ENCODE measurements around the gene SLC35F1.

Gene SLC35F1

DNA sequence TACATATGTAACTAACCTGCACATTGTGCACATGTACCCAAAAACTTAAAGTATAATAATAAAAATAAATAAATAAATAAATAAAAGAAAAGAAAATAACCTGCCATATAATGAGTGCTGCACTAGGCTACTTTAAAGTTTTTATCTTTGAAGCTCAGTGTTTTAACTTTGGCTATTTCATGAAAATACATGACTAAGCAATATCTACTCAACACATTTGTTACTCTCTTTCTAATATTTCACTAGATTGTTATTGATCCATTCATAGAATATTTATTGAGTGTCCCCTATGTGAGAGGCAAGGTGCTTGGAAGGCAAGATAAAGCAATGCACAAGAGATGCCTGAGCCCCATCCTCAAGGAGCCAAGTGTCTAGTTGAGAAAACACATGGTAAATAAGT lies 221.7 kb downstream of the SLC35F1 start:
- DNase-seq, result no peak

DNA sequence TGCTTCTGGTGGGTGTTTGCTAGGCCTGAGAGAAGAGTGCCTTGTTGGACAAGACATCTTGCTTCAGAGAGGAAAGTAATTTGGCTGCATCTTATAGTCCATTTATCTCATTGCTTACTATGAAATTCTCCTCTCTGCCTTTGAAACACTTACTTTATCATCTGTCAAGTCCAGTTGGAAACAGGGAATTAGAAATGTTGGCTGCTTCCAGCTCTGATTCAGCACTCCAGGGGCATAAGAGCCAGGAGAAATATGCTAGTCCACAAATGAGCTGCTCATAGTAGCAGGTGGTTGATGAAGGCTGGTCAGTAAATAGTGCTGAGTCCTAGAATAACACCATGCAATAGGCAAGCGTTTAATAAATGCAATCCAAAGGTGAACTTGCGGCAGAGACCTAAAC lies 227.1 kb downstream of the SLC35F1 start:
- peak in 1 of 3 experiments; percentile 11 for DNase-seq

DNA sequence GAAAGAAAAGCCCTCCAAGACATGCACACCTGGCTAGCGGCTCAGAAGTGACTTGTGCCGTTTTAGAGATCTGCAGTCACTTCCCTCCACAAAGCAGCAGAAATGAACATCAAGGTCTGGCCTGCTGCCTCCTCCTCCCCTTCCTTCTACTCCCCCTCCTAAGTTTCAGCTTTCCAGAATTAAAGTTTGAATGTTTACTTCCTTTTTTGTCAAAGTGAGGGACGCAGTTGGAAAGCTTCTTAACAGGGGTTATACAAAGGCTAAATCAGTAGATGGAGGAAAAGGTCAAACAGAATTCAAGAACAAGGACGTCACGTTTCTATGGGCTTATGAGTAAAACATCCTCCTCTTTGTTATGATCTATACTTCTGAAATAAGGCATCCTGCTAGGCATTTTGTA lies 227.7 kb downstream of the SLC35F1 start:
- DNase-seq, result no peak

DNA sequence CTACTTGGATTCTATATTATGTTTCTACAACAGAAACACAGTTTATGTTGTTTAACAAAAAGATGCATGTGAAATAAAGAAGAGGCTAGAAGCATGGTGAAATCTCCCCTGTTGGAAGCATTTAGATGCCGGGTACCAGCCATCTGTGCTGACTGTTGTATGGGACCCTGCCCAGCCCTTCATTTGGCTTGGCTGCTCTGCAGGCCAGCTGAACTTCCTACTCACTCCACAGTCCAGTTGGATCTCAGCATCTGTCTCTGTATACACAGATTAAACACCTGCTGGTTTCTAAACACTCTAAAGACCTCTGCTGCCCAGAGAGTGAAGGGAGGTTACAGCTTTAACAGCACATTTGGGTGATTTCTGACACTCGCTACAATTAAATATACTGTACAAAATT lies 228.3 kb downstream of the SLC35F1 start:
- DNase-seq, result peak in 2 of 3 experiments; percentile 2 to 15

DNA sequence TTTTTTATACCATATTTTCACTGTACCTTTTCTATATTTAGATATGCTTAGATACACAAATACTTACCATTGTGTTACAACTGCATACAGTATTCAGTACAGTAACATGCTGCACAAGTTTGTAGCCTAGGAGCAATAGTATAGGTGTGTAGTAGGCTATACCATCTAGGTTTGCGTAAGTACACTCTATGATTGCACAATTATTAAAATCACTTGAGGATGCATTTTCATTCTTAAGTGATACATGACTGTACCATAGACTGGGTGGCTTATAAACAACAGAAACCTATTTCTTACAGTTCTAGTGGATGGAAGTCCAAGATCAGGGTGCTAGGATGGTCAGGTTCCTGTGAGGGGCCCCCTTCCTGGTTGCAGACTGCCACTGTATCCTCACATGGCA lies 234.1 kb downstream of the SLC35F1 start:
- DNase-seq, result no peak

DNA sequence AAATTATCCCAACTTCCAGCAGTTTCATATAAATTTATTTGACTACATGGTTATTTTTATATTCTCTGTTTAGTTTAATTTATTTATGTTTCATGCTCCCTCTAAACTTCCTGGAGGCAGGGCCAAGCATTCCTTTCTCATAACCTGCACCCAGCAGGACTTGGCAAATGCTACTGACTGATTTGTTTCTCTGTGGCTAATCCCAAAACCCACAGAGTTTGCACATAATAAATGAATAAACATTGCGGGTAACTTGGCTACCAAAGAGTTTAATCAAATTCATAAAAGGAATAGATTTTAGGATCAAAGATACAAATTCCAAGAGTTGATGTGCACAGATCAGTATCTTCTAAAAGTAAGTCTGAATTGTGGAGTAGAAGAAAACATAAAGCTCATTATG lies 239.5 kb downstream of the SLC35F1 start:
- DNase-seq, result no peak

DNA sequence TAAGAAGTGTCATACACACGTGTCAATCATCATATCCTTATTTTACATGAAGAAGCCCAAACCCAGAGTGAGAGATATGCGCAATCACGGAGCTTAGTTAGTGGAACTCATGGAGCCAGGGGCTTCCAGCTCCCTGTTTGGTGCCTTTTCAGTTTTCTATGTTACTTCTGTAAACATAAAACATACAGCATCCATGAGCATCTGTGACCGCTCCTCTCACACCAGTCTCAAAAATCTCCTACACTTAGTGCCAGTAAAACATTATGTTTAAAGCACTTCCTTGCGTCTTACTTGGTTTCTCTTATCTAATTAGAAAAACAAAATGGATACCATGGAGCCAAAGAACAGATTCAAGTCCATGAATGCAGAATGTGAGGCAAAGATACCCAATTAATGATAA lies 240.4 kb downstream of the SLC35F1 start:
- no peak for DNase-seq

DNA sequence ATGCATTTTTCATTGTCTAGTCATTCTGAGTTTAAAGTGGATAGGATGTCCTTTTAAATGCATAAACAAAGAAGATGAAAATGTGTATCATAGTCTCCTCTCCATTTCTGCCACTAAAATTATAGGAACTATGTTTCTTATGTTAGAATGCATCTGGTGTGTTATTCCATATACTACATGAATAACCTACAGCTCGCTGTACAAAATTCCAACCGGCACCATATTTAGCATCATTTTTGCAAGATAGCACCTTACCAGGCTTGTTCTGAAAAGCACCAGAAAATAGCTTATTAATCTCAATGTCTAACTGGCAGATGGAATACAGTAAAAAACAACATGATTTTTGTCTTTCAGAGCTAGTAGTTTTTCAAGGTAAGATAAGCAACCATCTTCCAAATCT lies 241.5 kb downstream of the SLC35F1 start:
- no peak for DNase-seq

DNA sequence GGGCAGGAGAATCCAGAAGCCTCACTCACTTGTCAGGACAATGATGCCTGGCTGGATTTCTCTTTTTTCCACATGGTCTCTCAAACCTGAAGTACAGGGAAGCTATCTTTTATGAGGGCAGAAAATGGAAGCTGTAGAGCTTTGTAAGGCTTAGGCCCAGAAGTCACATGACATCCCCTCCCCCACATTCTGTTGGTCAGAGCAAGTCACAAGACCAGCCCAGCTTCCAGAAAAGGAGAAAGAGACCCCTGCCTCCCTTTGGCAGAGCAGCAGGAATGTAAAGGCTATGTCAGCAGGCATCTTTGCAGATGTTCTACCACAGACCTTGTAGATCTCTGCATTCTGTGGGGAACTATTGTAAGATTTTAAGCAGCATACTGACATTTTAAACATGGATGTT lies 245.5 kb downstream of the SLC35F1 start:
- no peak for DNase-seq

DNA sequence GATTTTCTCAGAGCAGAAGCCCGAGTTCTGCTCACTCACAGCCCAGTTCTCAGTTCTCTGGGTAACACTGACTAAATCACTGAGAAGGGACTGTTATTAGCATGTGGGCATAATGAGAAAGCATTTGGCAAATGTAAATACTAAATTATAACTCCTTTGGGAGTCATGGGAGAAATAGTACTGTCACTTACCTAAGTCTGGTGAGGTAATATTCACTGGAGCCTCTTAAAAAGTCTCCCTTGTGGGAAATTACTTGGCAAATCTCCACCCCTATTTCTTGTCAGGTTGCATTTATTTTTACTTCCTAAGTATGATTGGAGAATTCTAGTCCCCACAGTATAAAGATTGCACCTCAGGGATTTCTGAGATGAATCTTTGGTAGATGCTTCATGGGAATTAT lies 254.3 kb downstream of the SLC35F1 start:
- no peak for DNase-seq

DNA sequence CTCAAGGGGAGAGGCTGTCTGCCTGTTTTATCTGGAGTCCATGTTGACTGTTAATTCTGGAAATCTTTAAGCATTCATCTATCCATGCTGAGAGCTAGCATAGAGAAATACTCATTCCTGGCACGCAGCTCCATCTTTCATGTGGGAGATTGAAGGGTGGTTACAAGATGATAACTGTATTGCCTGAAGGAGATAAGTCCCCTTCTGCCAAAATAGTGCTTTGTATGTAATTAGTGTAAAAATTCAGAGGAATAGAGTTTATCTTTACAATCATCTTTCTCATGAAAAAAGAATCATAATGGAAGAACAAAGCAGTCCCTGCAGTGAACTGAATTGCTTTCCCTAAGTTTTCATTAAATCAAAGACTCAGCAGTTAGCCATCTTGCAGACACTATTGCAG lies 256.5 kb downstream of the SLC35F1 start:
- no peak for DNase-seq

DNA sequence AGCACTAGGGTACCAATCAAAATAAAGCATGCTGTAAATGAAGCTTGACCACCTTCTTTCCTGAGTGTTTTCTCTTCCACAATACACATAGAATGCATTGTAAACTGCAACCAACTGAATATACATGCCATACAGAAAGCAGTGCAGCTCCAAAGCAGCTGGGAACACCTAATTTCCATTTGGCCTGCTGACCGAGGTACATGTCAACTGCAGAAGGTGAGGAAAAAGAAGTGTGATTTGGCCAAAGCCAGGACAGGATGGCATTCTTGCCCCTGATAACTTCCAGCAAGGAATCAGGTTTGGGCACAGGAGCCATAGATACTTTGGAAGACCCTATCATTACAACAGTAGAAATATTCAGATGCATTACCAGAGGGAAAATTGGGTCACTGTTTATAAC lies 258.4 kb downstream of the SLC35F1 start:
- no peak for DNase-seq

DNA sequence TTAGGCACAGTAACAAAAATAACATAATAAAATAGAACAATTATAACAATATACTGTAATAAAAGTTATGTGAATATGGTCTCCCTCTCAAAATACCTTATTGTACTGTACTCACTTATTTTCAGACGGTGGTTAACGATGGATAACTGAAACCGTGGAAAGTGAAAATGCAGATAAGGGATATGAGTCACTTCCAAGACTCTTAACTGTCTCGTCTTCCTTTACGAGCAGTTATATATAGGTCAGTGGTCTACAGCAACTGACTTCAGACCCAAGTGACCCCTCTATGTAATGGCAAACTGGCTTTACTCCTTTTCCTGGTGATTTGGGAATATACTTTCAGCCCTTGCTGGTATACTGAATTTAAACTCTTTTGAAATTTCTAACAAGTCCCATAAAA lies 261.4 kb downstream of the SLC35F1 start:
- no peak for DNase-seq

DNA sequence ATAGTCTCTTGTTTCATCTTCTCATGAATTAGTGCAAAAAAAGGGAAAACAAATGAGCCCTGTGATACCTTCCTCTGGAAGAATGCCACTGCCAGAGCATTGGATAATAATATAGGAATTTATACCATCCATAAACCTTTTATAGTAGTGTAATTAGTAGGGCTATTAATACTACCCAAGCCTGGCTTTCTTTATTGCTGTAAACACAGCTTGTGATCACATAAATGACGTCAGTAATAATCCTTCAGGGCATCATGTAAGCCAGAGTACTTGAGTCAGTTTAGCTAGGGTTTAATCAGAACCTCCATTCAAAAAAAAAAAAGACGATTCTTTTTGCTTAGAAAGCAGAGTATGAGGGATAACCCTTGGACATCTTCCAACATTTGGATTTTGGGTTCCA lies 264.8 kb downstream of the SLC35F1 start:
- DNase-seq, result peak in 1 of 3 experiments; percentile 65

DNA sequence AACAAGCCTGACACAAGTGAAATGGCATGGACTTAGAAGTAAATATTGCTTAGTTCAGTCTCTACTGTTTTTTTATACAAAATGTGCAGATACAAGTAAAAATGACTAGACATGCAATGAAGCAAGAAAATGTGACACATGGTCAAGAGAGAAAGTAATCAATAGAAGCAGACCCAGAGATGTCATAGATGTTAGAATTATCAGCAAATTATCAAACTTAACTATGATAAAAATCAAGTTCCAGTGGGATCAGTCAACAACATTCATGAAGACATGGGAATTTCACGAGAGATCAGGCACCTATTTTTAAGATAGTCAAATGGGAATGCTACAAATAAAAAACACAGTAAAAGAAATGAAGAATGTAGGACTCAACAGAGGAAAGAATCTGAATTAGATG lies 267.0 kb downstream of the SLC35F1 start:
- no peak for DNase-seq

DNA sequence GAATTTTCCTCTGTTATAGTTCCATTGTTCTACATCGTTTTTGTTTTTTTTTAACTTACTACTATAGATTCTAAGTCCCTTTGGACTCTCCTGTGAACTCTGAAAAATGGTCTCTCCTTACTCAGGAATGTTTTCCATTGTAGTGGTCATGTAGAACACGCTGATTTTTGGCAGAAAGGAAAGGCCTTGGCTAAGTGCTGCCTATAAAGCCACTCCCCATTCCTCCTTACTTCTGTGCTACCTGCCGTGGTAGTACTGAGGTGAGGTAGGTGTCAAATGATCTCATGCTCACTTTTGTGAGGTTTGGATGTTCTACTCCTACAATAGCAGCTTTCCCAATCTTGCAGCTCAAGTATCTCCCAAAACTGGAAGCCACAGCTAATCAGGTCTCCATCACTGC lies 270.7 kb downstream of the SLC35F1 start:
- no peak for DNase-seq

DNA sequence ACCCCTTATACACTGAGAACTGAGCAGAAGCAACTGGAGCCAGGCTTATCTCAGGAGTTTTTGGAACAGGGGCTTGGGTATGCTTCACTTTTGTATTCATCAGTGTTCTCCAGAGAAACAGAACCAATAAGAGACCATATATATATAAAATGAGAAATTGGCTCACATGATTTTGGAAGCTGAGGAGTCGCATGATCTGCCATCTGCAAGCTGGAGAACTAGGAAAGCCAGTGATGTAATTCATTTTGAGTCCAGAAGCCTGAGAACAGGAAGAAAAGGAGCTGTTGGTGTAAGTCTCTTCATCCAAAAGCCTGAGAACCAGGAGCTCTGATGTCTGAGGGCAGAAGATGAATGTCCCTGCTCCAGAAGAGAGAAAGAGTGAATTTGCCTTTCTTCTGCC lies 272.0 kb downstream of the SLC35F1 start:
- DNase-seq, result no peak

DNA sequence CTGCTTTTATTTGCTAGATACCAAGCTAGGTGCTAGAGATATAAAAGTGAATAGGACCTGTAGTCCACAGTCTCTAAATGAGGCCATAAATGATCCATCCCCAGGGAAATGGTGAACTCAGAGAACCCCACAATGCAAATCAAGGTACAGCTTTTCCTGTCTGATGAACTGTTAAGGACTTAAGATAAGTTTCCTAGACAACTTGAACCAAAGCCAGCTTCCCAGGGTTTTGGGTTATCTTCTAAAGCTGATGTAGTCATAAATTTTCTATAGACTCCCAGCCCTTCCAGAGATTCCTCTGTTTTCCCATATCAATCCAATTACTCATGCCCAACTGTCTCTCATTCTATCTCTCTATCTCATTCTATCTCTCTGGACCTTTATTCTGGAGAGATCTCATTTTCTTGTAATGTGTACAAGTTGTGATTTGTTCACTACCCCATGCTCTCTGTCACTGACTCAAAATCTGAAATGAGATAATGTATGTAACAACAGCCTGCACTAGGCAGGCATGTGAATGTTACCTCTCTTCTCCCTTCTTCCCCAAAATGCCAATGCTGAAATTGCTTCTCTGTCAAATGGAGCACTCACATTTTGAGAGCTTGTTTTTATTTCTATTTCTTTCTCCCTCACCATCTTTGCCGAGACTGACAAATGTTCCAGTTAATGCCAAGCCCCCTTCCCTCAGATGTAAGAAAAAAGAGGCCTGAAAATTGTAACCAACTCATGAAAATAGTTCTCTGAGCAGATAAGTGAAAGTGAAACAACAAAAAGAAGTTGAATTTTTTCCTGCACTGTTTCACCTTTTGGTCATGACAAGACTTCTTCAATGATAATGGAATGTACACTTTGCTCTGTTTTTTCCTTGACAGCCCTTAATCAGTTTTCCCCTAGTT lies 279.9 kb downstream of the SLC35F1 start:
- no peak for DNase-seq

DNA sequence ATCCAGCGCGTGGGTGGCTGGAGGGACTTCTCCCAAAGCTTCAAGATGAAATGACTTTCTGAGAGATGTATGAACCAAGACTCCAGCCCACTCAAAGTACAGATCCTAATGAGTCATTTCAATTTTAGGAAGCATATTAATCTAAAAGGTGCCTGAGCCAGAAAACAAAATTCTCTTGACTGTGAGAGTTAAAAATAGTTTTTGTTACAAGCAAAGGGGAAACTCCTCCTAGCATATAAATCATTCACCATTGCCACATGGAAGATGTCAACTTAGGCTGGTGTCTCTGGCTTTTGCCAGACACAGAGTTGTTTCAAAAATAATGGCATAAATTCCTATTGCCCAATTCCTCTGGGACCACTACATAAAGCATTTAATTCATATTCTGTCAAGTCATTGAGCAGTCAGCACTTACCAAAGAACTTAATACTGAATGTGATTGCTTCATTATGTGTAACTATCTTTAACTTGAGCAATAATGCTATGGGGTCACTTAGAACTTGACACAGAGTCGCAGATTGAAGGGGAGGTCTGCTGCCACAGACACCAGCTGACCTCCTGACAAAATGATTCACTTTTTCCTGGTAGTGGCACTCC lies 280.6 kb downstream of the SLC35F1 start:
- DNase-seq, result no peak

DNA sequence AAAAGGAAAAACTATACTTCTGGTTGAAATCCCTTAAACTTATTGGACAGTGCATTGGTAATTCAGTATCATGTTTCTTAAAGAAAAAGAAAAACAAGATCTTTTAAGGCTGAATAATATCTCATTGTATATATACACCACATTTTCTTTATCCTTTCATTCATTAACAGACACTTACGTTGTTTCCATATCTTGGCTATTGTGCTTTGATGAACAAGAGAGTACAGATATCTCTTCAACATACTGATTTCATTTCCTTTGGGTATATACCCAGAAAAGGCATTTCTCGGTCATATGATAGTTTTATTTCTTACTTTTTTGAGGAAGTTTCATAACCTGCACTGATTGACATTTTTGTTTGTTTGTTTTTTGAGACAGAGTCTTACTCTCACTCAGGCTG lies 281.5 kb downstream of the SLC35F1 start:
- DNase-seq, result no peak

DNA sequence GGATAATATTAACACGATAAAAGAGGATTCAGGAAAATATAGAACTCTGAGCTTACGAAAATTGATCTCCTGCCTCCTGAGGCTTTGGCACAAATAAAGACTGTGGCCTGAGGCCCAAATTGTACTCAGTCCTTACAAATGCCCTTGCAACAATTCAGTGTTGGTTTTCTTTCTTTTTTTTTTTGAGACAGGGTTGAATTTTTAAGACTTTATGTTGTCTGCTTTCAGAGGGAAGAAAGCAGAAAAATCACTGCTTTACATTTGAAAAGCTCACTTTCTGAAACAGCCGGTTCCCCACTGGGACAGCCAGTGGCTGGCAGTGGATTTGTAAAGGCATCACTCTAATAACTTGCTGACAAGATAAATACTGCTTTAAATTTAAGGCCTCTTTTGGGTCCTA lies 290.5 kb downstream of the SLC35F1 start:
- no peak for DNase-seq

DNA sequence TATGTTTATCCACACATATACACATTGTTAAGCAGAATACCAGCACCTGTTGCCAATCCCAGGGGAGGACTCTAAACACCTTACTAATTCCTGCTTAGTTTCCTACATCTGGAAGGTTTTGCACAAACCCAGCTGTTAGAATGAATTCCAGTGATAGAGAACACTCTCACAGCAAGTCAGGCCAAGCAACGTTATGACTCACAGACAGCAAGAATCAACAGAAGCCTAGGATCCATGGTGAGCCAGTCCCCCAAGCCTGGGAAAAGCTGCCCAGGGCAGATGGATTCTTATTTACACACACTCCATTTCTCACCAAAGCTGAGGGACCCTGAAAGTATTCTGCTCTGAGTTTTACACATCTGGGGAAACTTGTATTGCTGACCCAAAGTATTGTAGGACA lies 291.7 kb downstream of the SLC35F1 start:
- peak in 1 of 3 experiments; percentile 6 for DNase-seq

DNA sequence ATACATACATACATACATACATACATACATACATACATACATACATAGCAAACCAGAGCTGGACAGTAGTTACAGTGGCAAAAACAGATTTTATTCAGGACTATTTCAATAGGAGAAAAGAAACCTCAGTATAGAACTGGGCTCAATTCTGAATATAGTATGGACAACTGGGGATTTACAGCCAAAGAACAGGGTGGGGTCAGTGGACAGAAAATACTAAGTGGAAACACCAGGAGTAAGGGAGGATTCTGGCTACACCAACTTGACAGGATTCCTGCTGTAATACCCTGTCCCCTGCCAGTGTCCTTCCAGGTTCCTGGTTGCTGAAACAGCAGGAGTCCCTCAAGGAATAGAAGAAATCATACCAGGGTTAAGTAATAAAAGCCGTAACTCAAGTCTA lies 293.1 kb downstream of the SLC35F1 start:
- DNase-seq, result no peak

DNA sequence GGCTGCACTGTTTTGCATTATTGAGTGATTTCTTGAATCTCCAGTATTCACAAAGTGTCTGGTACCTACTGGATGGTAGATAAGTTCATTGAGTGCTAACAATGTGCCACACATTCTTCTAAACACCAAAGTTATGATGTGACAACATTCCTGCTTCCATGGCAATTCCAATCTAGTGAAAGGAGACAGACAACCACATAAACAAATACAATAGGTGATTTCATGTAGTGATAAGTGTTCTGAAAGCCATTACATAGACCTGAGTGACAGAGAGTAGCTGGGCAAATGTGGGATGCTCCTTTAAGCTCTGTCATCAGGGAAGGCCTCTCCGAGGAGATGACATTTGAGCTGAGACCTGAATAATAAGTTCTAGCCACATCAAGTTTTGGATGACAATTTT lies 295.5 kb downstream of the SLC35F1 start:
- DNase-seq, result peak in 1 of 3 experiments; percentile 23

DNA sequence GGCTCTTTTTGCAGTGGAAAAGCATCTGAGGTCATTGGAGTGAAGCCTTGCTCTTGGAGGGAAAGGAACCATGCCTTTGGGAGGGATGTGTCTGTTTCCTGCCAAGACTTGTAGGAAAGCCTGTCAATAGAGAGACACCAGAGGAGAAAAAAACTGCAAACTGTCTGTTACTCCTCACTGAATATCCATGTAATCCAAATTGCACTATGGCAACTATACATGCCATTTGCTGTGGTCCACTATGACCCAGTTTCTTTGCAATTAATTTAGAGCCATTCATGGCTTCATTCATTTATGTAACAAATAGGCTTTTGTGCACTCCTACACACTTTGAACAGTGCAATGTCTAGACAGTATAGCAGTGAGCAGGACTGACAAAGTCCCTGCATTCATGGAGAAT lies 296.5 kb downstream of the SLC35F1 start:
- no peak for DNase-seq
